ENCODE data around the gene TMEM30B.

GRCh38 chr14:61328626-61329262 lies 47.6 kb upstream of the TMEM30B start:
- TF ChIP-seq CTCF (IDR thresholded peaks at IDR 0.05; ENCODE audit: insufficient read depth, low read depth, low read length) (no peak), EZH2 (IDR thresholded peaks at IDR 0.05; ENCODE audit: insufficient read depth, low read length) (no peak)
